Measurements from ENCODE around the gene DRD2.

DNA sequence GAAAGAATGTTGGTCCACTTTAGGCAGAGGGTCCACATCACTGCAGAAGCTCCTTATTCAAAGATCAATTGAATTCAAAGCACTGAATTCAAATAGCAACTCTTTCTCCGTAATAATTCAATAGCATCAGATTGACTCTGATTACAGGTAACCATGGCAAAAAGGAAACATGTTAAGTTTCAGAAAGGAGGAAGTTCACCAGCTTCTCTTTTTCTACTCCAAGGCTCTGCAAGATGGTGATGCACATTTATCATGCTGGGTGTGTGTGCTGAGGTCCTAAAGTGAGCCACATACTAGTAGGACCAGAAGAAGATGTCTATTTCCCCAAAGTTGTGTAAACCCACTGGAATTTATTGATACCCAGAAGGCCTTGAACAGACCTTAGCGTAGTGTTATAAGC lies 18.0 kb upstream of the DRD2 start:
- TF ChIP-seq, protein P1, sequence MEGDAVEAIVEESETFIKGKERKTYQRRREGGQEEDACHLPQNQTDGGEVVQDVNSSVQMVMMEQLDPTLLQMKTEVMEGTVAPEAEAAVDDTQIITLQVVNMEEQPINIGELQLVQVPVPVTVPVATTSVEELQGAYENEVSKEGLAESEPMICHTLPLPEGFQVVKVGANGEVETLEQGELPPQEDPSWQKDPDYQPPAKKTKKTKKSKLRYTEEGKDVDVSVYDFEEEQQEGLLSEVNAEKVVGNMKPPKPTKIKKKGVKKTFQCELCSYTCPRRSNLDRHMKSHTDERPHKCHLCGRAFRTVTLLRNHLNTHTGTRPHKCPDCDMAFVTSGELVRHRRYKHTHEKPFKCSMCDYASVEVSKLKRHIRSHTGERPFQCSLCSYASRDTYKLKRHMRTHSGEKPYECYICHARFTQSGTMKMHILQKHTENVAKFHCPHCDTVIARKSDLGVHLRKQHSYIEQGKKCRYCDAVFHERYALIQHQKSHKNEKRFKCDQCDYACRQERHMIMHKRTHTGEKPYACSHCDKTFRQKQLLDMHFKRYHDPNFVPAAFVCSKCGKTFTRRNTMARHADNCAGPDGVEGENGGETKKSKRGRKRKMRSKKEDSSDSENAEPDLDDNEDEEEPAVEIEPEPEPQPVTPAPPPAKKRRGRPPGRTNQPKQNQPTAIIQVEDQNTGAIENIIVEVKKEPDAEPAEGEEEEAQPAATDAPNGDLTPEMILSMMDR (IDR thresholded peaks at IDR 0.05) = no peak
- TF ChIP-seq POLR2A (IDR thresholded peaks at IDR 0.05) = no peak
- TF ChIP-seq EP300 (IDR thresholded peaks at IDR 0.05) = no peak
